Right atrium auricular region (tissue), 2 donors: ENCODE measurements around the gene SMURF2. TPM values are rescaled to one million over a fixed set of nuclear protein-coding genes. Genes with fewer than 3 reads are reported as not detected.

Experiments used
- DNase-seq: peaks from one replicate; pipeline ENCODE4 v3.0.0-alpha.2; 2019; ENCODE audit warnings: low spot score
- H3K27ac ChIP-seq, 2 donors: fragments of 200-600 bp; sonication (generic); 1 replicate in 1 of 2; 2 replicates in 1 of 2; pipeline ENCODE4 v1.5.1; 2016 to 2019
- H3K27me3 ChIP-seq, 2 donors: fragments of 200-600 bp; sonication (generic); one replicate each; pipeline versions ENCODE4 v1.5.1 to v1.6.0; 2017 to 2019
- H3K36me3 ChIP-seq: fragments of 200-600 bp; sonication (generic); one replicate; pipeline ENCODE4 v1.5.1; 2016
- H3K4me1 ChIP-seq, 2 donors: fragments of 200-600 bp; sonication (generic); one replicate each; pipeline versions ENCODE4 v1.5.1 to v1.6.0; 2017 to 2019
- H3K4me3 ChIP-seq, 2 donors: fragments of 200-600 bp; sonication (generic); 1 replicate in 1 of 2; 2 replicates in 1 of 2; pipeline ENCODE4 v1.5.1; 2017 to 2019; ENCODE audit warnings: mild to moderate bottlenecking in 1 of 2, moderate library complexity in 1 of 2
- H3K9me3 ChIP-seq, 2 donors: fragments of 200-600 bp; sonication (generic); one replicate each; pipeline ENCODE4 v1.5.1; 2019
- total RNA-seq, 2 donors: library from RNA; depleted of rRNA; stranded (reverse); fragments of >200 nt; gene quantifications; one replicate each; pipeline ENCODE4 v1.1.0, GENCODE V29; 2016
- TF ChIP-seq, protein P1 (sequence below), 2 donors: fragments of 200-600 bp; sonication (generic); IDR thresholded peaks; one replicate each; pipeline ENCODE4 v1.5.1; 2019; ENCODE audit warnings: antibody characterized with exemption in 2 of 2

Gene SMURF2
- total RNA-seq, 2 donors from 2014 or later: 12.6 to 15.3 TPM

DNA sequence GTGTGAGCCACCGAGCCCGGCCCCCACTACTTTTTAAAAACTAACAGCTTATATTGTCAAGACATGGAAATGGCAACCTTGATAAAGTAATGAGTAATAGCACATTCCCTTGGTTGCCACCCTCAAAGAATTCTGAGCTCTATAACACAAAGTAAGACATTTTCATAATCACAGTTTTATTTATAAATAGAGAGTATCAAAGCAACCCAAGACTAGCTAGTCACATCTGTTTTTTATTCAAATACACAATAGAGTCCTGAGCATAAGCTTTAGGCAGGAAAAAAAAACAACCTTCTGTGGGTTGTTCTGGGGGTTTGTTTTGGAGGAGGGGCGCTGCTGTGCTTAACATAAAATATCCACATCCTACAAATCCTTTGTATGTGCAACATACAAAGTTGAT lies 86.7 kb downstream of the SMURF2 start:
- no peak for DNase-seq
- Histone ChIP-seq H3K9me3 (no peaks in the 10 kb centered on the region), H3K4me1 (peaks cover 0 to 16% of the 10 kb centered on the region in 2 donors), H3K27ac (no peak overlapping the region), H3K4me3 (no peak overlapping the region), H3K27me3 (no peaks in the 10 kb centered on the region), H3K36me3 (peaks cover 38% of the 10 kb centered on the region)
- TF ChIP-seq, protein P1, sequence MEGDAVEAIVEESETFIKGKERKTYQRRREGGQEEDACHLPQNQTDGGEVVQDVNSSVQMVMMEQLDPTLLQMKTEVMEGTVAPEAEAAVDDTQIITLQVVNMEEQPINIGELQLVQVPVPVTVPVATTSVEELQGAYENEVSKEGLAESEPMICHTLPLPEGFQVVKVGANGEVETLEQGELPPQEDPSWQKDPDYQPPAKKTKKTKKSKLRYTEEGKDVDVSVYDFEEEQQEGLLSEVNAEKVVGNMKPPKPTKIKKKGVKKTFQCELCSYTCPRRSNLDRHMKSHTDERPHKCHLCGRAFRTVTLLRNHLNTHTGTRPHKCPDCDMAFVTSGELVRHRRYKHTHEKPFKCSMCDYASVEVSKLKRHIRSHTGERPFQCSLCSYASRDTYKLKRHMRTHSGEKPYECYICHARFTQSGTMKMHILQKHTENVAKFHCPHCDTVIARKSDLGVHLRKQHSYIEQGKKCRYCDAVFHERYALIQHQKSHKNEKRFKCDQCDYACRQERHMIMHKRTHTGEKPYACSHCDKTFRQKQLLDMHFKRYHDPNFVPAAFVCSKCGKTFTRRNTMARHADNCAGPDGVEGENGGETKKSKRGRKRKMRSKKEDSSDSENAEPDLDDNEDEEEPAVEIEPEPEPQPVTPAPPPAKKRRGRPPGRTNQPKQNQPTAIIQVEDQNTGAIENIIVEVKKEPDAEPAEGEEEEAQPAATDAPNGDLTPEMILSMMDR (IDR thresholded peaks at IDR 0.05): no peak

DNA sequence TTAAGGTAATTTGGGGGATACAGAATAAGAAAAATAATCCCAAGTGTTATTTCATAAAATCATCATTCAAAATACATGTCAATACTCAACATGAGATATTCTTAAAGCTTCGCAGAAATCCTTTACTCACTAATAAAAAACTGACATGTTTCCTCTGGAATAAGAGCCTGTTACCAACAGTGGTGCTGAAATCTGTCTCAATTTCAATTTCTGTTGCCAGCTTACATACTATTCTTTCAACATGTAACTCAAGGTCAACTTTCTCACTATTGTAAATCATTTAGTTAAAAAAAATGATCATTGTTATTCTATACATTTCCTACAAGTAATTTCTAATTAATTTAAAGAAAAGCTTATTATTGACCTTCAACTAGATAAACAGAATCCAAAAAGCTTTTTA lies 87.5 kb downstream of the SMURF2 start:
- H3K9me3 ChIP-seq: no peaks in the 10 kb centered on the region
- peaks cover 0 to 16% of the 10 kb centered on the region in 2 donors for H3K4me1 ChIP-seq
- TF ChIP-seq, protein P1 (IDR thresholded peaks at IDR 0.05): no peak
- no peak overlapping the region for H3K4me3 ChIP-seq
- H3K27ac ChIP-seq: no peak overlapping the region
- no peaks in the 10 kb centered on the region for H3K27me3 ChIP-seq
- H3K36me3 ChIP-seq: peaks cover 36% of the 10 kb centered on the region
- DNase-seq: no peak

DNA sequence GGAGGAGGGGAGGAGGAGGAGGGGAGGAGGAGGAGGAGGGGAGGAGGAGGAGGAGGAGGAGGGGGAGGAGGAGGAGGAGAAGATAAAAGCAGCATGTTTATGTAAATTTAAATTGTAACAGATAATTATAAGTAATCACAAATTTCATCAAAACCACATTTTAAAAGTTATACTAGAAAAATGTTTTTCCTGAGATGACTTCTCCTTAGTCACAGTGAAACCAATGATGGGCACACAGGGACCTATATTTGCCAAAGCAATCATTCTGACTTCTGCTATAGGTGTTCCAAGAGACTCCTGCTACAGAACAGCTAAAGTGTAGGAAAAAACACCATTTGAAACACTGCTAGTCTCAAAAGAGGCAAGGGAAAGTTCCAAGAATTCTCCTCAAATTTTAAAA lies 88.9 kb downstream of the SMURF2 start:
- Histone ChIP-seq H3K4me1 (peaks cover 0 to 16% of the 10 kb centered on the region in 2 donors), H3K27ac (peak overlapping the region in 1 of 2 donors; percentile 22), H3K27me3 (no peaks in the 10 kb centered on the region), H3K4me3 (no peak overlapping the region), H3K36me3 (peaks cover 39% of the 10 kb centered on the region), H3K9me3 (no peaks in the 10 kb centered on the region)
- TF ChIP-seq, protein P1 (IDR thresholded peaks at IDR 0.05): no peak
- DNase-seq: no peak

DNA sequence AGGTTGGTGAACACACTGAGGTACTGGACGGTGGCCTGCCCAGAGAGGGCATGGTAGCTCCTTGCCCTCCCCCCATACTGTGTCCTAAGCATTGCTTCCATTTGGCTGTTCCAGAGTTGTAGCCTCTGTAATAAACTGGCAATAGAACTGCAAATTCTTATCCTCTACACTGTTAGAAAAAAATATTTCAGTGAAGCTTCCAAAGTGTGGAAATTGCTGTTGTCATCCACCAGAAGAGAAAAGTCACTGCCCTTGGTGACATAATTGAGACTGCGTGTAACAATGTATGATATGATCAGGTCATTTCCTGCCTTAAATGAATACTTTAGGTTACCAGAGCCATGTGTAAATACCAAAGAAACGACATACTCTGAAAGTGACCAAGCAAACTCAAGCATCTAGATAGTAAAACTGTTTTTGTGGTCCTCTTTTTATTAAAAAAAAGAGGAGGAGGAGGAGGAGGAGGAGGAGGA lies 89.4 kb downstream of the SMURF2 start:
- Histone ChIP-seq H3K4me1 (peaks cover 0 to 16% of the 10 kb centered on the region in 2 donors), H3K4me3 (no peak overlapping the region), H3K27me3 (no peaks in the 10 kb centered on the region), H3K36me3 (peaks cover 37% of the 10 kb centered on the region), H3K27ac (peak overlapping the region in 1 of 2 donors; percentile 41), H3K9me3 (no peaks in the 10 kb centered on the region)
- TF ChIP-seq, protein P1 (IDR thresholded peaks at IDR 0.05): no peak
- DNase-seq: no peak

DNA sequence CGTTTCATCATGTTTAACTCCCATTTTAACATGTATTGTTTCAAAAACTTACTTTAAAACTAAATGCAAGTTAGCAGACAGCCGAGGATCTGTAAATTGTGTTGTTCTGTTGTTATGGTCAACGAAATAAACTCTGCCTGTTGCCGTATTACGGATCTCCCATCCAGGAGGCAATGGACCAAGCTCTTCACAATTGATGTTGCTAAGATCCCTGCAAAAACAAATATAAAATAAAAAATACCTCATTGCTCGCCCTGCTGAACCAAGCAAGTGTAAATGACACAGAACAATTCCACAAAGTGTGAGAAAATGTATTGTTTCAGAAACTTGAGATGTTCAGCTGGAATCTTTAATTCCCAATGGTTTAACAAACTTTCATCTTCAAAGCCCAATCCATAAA lies 90.4 kb downstream of the SMURF2 start:
- no peaks in the 10 kb centered on the region for H3K9me3 ChIP-seq
- H3K36me3 ChIP-seq: peaks cover 33% of the 10 kb centered on the region
- TF ChIP-seq, protein P1 (IDR thresholded peaks at IDR 0.05): no peak
- H3K27ac ChIP-seq: no peak overlapping the region
- peaks cover 0 to 16% of the 10 kb centered on the region in 2 donors for H3K4me1 ChIP-seq
- no peak for DNase-seq
- H3K4me3 ChIP-seq: no peak overlapping the region
- H3K27me3 ChIP-seq: no peaks in the 10 kb centered on the region

DNA sequence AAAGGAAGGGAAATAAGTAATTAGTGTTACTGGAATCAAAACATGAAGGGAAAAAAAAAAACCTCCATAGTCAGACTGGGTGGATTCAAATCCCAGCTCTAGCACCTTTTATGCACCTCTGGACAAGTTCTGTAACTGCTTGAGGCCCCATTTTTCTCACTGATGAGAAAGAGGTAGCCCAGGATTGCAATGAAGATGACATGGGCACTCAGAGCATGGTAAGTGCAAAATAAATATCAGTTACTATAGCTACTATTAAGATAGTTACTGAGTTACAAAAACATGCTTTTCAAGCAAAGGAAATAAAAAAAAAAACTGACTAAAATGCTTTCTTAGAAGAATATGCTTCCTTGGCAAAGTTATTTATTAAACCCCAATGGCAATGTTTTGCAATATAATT lies 96.5 kb downstream of the SMURF2 start:
- Histone ChIP-seq H3K4me3 (no peak overlapping the region), H3K9me3 (no peaks in the 10 kb centered on the region), H3K4me1 (peaks cover 0 to 3% of the 10 kb centered on the region in 2 donors), H3K27me3 (no peaks in the 10 kb centered on the region), H3K27ac (no peak overlapping the region), H3K36me3 (peaks cover 45% of the 10 kb centered on the region)
- DNase-seq: no peak
- TF ChIP-seq, protein P1 (IDR thresholded peaks at IDR 0.05): no peak
